Endothelial cell of umbilical vein (primary cell): Measurements from ENCODE around the gene RORB. TPM values are rescaled to one million over a fixed set of nuclear protein-coding genes. Genes with fewer than 3 reads are reported as not detected.

Source experiments
- BruUV-seq: library from RNA; stranded (reverse); fragments of 400-500 nt; replicated peaks from 2 replicates; lab custom pipeline; 2021; lab: Mats Ljungman, UMichigan
- CTCF ChIA-PET: fragments of 300-600, 350-600 bp; sonication (Branson Sonifier 250); formaldehyde crosslinking; loops from one replicate; lab custom pipeline; 2021; ENCODE audit warnings: antibody characterized with exemption, inconsistent platforms; lab: Charles Lee
- POLR2A ChIA-PET: fragments of 300-600, 350-600 bp; sonication (Branson Sonifier 250); formaldehyde crosslinking; loops from one replicate; lab custom pipeline; 2021; ENCODE audit warnings: antibody characterized with exemption, inconsistent platforms; lab: Charles Lee
- DNase-seq: peaks from one replicate; pipeline ENCODE4 v3.0.0-alpha.2; 2011; ENCODE audit warnings: low read depth, low spot score
- FAIRE-seq: peaks from 2 replicates; lab custom pipeline; 2011; peaks lifted over from hg19 to GRCh38; lab: Jason Lieb, UNC
- H2AFZ ChIP-seq: 2 replicates; pipeline ENCODE4 v1.6.0; 2012; ENCODE audit warnings: low read depth, low read length, control low read depth, inconsistent platforms
- H3K27ac ChIP-seq: 2 replicates; pipeline ENCODE4 v1.5.1; 2011; ENCODE audit warnings: low read depth, mild to moderate bottlenecking, control low read depth, low read length, moderate library complexity; ENCODE audit not compliant: insufficient read depth
- H3K27me3 ChIP-seq, 2 experiments: 2 replicates each; pipeline versions ENCODE4 v1.6.0 to v1.6.1; 2011; ENCODE audit warnings: low read length in 2 of 2, mixed read lengths in 1 of 2; ENCODE audit not compliant: control insufficient read depth in 2 of 2, insufficient read depth in 2 of 2
- H3K36me3 ChIP-seq, 2 experiments: 2 replicates in 1 of 2; 3 replicates in 1 of 2; pipeline ENCODE4 v1.5.1; 2011; ENCODE audit warnings: low read length in 2 of 2, mild to moderate bottlenecking in 1 of 2, moderate library complexity in 1 of 2; ENCODE audit not compliant: control insufficient read depth in 2 of 2, insufficient read depth in 2 of 2; ENCODE audit errors: extremely low read depth in 1 of 2
- H3K4me1 ChIP-seq: 3 replicates; pipeline ENCODE4 v1.5.1; 2011; ENCODE audit warnings: mild to moderate bottlenecking, low read length; ENCODE audit not compliant: control insufficient read depth, insufficient read depth; ENCODE audit errors: extremely low read depth
- H3K4me2 ChIP-seq: 2 replicates; pipeline ENCODE4 v1.6.1; 2011; ENCODE audit warnings: low read length, control low read depth, mixed read lengths; ENCODE audit not compliant: insufficient read depth
- H3K4me3 ChIP-seq, 3 experiments: fragments of 200-600 bp in 1 of 3; sonication (generic), shearing (Covaris generic) in 1 of 3; replicated peaks in 1 of 3; 2 replicates each; pipeline ENCODE4 v1.5.1; 2011 to 2016; ENCODE audit warnings: control low read depth in 3 of 3, low read length in 3 of 3, mild to moderate bottlenecking in 2 of 3, inconsistent platforms in 1 of 3, low read depth in 1 of 3, moderate library complexity in 1 of 3; ENCODE audit not compliant: insufficient read depth in 1 of 3
- H3K79me2 ChIP-seq: 2 replicates; pipeline ENCODE4 v1.6.0; 2012; ENCODE audit warnings: low read length, inconsistent platforms; ENCODE audit not compliant: control insufficient read depth, insufficient read depth
- H3K9ac ChIP-seq: replicated peaks from 2 replicates; pipeline ENCODE3; 2011; ENCODE audit warnings: low read length, control low read depth; ENCODE audit not compliant: insufficient read depth; ENCODE audit errors: extremely low read depth
- H3K9me1 ChIP-seq: replicated peaks from 3 replicates; pipeline ENCODE4 v1.6.0; 2011; ENCODE audit warnings: mild to moderate bottlenecking, low read length; ENCODE audit not compliant: control insufficient read depth, insufficient read depth; ENCODE audit errors: extremely low read depth
- H3K9me3 ChIP-seq: replicated peaks from 2 replicates; pipeline ENCODE4 v1.5.1; 2012; ENCODE audit warnings: low read length, inconsistent platforms; ENCODE audit not compliant: control insufficient read depth, insufficient read depth
- H4K20me1 ChIP-seq: replicated peaks from 2 replicates; pipeline ENCODE3; 2011; ENCODE audit warnings: mild to moderate bottlenecking, low read length; ENCODE audit not compliant: control insufficient read depth, insufficient read depth; ENCODE audit errors: extremely low read depth
- EZH2 ChIP-seq: IDR thresholded peaks from 2 replicates; pipeline ENCODE4 v1.6.1; 2012; ENCODE audit warnings: borderline replicate concordance, low read depth, mild to moderate bottlenecking, moderate library complexity, low read length, inconsistent platforms; ENCODE audit not compliant: severe bottlenecking
- FOS ChIP-seq: IDR thresholded peaks from 2 replicates; pipeline ENCODE4 v1.6.1; 2011; ENCODE audit warnings: mild to moderate bottlenecking, low read length, moderate library complexity, borderline replicate concordance; ENCODE audit not compliant: insufficient read depth
- GATA2 ChIP-seq: IDR thresholded peaks from 2 replicates; pipeline ENCODE4 v1.7.0; 2011; ENCODE audit warnings: low read depth, mild to moderate bottlenecking, moderate library complexity, mixed read lengths, low read length; ENCODE audit not compliant: insufficient read length, insufficient read depth
- JUN ChIP-seq: IDR thresholded peaks from 2 replicates; pipeline ENCODE4 v1.6.1; 2011; ENCODE audit warnings: borderline replicate concordance, low read depth; ENCODE audit not compliant: insufficient read length, insufficient read depth
- MYC ChIP-seq: IDR thresholded peaks from one replicate; pipeline ENCODE4 v1.6.1; 2011; ENCODE audit warnings: mild to moderate bottlenecking, low read depth, low read length
- POLR2A ChIP-seq: IDR thresholded peaks from 2 replicates; pipeline ENCODE4 v1.6.1; 2012; ENCODE audit warnings: low read depth, mild to moderate bottlenecking, control low read depth, low read length
- POLR2AphosphoS5 ChIP-seq: IDR thresholded peaks from 2 replicates; pipeline ENCODE4 v1.6.1; 2012; ENCODE audit warnings: low read depth, mild to moderate bottlenecking, control low read depth, low read length, moderate library complexity; ENCODE audit not compliant: insufficient read depth
- dilution Hi-C: fragments of 300-500 bp; cut with MboI; formaldehyde crosslinking; loops from one replicate; pipeline ENCODE4 v1.15.0; 2019; ENCODE audit warnings: low sequenced_read_pairs; ENCODE audit not compliant: extremely low pct_ligation_motif_present
- intact Hi-C: fragments of 100-400 bp; cut with micrococcal nuclease; formaldehyde crosslinking; loops from one replicate; pipeline ENCODE4 v1.10.0; 2022
- polyA plus RNA-seq, 4 experiments: library from polyadenylated mRNA; depleted of rRNA in 3 of 4; stranded (reverse) in 3 of 4; unstranded in 1 of 4; fragments of >200 nt; gene quantifications; 2 replicates each; pipeline versions ENCODE4 v1.2.1 to v1.2.3, GENCODE V29; 2011 to 2012; ENCODE audit warnings: missing spikeins in 1 of 4
- total RNA-seq: library from RNA; stranded (reverse); gene quantifications from 2 replicates; pipeline ENCODE4 v1.2.3, GENCODE V29; 2021
- TF ChIP-seq, protein P1 (sequence below), 2 donors: IDR thresholded peaks; 1 replicate in 1 of 2; 2 replicates in 1 of 2; pipeline ENCODE4 v1.5.1; 2011; ENCODE audit warnings: low read length in 2 of 2, mild to moderate bottlenecking in 2 of 2, moderate library complexity in 2 of 2, control low read depth in 1 of 2, inconsistent platforms in 1 of 2, low read depth in 1 of 2; ENCODE audit not compliant: insufficient read depth in 1 of 2; ENCODE audit errors: extremely low read depth in 1 of 2
- TF ChIP-seq, protein P2 (sequence below): IDR thresholded peaks from 2 replicates; pipeline ENCODE4 v1.6.1; 2011; ENCODE audit not compliant: insufficient read depth, insufficient read length

RORB gene
- total and polyA plus RNA-seq, 2 donors (not counting 3 experiments of a cell fraction or from before 2014, with no cell fraction given): not detected

DNA sequence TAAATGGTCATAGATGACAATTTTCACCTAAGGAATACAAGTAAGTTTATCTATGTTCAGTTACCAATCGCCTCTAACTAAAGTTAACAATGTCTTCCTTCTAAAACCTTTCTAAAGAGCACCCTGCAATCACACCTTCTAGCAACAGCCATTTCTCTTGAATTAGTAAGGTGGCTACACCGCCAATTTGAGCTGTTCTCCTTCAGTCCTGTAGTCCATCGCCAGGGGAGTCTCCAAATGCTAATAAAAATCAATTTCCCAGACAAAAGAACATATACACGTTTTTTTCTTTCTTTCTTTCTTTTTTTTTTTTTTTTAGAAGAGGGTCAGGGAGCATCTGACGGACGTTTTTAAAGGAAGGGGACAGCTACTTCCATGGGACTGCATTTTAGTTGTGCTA, 729 bp upstream of the RORB start:
- ChIA-PET CTCF (no interaction called here), POLR2A (no interaction called here)
- no TSS peak for BruUV-seq
- no peak overlapping the region for H3K9ac ChIP-seq
- no peaks in the 10 kb centered on the region for H4K20me1 ChIP-seq
- dilution Hi-C loops (no loop called here), intact Hi-C loops (no loop called here)
- TF ChIP-seq JUN (no peak), MYC (no peak), EZH2 (no peak), FOS (no peak), POLR2A (no peak), GATA2 (no peak), POLR2AphosphoS5 (no peak)
- TF ChIP-seq, protein P1, sequence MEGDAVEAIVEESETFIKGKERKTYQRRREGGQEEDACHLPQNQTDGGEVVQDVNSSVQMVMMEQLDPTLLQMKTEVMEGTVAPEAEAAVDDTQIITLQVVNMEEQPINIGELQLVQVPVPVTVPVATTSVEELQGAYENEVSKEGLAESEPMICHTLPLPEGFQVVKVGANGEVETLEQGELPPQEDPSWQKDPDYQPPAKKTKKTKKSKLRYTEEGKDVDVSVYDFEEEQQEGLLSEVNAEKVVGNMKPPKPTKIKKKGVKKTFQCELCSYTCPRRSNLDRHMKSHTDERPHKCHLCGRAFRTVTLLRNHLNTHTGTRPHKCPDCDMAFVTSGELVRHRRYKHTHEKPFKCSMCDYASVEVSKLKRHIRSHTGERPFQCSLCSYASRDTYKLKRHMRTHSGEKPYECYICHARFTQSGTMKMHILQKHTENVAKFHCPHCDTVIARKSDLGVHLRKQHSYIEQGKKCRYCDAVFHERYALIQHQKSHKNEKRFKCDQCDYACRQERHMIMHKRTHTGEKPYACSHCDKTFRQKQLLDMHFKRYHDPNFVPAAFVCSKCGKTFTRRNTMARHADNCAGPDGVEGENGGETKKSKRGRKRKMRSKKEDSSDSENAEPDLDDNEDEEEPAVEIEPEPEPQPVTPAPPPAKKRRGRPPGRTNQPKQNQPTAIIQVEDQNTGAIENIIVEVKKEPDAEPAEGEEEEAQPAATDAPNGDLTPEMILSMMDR (IDR thresholded peaks at IDR 0.05; ENCODE audit: extremely low read depth in 1 of 2, insufficient read depth in 1 of 2, low read depth in 1 of 2, low read length in 2 of 2): no peak
- TF ChIP-seq, protein P2, sequence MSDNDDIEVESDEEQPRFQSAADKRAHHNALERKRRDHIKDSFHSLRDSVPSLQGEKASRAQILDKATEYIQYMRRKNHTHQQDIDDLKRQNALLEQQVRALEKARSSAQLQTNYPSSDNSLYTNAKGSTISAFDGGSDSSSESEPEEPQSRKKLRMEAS: no peak
- H3K9me1 ChIP-seq: no peaks in the 10 kb centered on the region
- no peaks in the 10 kb centered on the region for H3K9me3 ChIP-seq
- peaks cover 9% of the 10 kb centered on the region for H3K4me1 ChIP-seq
- H3K4me2 ChIP-seq: no peak overlapping the region
- no peaks in the 10 kb centered on the region for H3K36me3 ChIP-seq
- no peak for FAIRE-seq
- H2AFZ ChIP-seq: no peak overlapping the region
- peaks cover 34 to 51% of the 10 kb centered on the region in 2 experiments for H3K27me3 ChIP-seq
- no peak for DNase-seq
- H3K79me2 ChIP-seq: no peaks in the 10 kb centered on the region
- H3K27ac ChIP-seq: no peak overlapping the region
- no peak overlapping the region for H3K4me3 ChIP-seq
